ENCODE measurements around the gene ABR.
"Not testable (repeated sequence)": the region's sequence is repeated elsewhere in the genome, so short reads cannot be mapped to it uniquely, and the experiment has no call there.

ABR gene

DNA sequence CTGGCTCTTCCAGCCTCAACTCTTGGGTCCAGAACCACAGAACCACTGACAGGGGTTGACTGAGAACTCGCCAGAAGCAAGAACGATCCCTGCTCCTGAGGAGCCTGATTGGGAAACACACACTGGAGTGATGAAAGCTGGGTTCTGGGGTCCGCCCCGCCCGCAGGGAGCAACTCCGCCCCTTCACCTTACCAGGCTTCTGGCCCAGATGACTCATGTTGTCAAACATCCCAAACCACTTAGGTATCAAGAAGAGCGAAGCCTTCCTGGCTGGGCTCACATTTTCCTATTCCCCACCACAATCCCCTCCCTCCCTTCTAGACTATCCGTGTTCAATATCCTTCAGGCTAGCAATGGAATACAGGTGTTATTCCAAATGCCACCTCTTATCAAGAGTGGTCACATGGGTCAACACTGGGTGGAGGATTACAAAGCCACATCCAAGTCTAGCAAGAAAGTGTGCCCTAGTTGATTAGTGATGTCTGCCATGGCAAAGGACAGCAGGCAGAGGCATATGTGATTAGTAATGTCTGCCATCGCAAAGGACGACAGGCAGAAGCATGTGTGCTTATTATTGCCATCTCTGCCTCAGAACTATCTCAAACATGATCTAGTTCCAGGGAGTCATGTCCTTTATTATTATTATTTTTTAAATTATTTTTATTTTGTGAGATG is 112.4 kb downstream of the ABR start:
- no peak for DNase-seq

DNA sequence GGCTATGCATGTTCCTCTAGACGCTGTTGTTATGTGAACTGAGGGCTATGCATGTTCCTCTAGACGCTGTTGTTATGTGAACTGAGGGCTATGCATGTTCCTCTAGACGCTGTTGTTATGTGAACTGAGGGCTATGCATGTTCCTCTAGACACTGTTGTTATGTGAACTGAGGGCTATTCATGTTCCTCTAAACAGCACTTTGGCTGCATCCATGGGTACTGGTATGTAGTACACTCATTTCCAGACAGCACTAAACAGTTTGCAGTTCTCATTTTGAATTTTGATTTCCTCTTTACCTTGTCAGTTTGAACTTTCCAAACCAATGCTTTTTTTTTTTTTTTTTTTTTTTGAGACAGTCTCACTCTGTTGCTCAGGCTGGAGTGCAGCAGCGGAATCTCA is 114.4 kb downstream of the ABR start:
- DNase-seq: not testable (repeated sequence)

DNA sequence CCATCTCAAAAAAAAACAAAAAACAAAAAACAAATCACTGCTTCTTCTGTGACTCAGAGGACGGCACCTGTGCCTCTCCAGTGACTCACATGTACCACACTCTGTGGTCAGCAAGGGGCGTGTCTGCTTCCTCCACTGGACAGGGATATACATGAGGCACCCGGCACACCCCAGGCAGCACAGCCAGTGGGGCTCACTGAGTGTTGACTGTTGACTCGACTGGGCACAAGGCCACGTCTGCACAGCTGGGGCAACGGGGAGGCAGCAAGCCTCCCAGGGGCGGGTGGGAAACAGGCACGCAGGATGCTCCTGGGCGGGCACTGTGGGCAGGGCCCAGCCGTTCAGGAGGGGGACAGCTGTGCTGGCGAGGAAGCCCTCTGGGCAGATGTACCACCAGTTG is 118.8 kb downstream of the ABR start:
- no peak for DNase-seq

DNA sequence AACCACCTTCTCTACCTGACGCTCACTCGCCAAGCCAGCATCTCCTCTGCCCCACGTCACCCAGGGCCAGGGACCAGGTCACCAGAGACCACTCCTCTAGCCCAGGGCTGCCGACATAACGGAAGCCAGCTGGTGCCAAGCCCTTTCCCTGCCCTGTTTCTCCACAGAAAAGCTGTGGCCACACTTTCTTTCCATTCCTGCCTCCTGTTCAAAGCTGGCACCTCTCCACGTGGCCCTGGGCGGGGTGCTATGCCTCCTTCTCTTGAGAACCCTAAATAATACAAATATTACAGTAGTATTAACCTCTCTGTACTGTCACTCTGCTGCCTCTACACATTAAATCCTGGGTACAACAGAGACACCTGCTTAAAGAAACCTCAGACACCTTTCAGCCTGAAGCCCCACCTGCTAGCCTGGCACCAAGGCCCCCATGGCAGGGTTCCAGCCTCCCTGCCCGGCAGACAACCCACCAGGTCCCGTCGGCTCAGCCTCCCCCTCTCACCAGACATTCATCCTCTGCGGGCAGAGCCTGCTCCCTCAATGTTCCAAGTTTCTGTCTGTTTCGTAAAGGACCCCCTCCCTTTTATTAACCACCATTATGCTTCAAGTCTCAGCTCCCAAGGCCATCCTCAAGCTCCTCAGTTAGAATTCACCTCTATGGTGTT is 120.5 kb downstream of the ABR start:
- no peak for DNase-seq

DNA sequence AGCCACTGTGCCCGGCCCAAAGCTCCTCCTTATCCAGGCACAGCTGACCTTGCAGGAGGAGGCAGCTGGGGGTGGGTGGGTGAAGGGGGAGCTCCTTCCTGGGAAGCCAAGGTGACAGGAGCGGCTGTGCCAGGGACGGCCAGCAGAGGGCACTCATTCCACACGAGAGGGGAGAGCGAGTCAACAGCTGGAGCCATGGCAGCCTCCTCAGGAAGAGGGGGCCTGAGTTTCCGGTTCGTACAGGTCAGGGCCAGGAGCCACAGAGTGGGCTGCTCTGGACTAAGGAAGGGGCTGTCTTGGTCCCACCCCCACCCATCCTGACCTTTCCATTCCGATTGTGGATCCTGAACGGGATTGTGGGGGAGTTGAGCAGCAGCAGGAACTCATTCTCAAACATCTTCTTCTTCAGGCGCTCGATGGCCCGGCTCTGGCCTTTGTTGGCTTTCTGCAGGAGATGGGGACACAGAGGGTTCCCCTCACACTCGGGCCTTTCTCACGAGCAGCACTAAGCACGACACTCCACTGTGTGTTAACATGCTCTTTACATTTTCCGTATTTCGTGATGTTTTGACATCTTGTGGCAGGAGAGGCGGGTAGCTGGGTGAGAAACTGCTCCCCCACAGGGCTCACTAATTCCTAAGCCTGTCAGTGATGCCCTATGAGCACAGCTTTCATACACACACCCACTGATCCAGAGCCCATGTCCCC is 121.2 kb downstream of the ABR start:
- peak; percentile 9 to 38 for DNase-seq

DNA sequence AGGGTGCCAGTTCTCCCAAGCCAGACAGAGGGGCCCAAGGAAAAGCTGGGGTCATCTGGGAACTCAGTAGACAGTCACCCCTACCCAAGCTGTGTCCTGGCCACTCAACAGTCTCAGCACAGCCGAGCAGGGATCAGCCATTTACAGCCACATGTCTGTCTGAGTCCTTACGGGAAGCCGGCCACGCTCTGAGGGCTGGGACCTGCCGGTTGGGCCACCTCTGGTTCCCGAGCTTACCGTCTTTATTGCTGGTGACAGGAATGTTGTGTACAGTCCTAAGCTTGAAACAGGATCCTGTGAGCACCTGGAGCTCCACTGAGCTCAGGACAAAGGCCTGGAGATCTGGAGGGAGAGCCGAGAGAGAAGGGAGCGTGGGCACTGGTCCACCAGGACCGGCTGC is 123.0 kb downstream of the ABR start:
- DNase-seq: no peak

DNA sequence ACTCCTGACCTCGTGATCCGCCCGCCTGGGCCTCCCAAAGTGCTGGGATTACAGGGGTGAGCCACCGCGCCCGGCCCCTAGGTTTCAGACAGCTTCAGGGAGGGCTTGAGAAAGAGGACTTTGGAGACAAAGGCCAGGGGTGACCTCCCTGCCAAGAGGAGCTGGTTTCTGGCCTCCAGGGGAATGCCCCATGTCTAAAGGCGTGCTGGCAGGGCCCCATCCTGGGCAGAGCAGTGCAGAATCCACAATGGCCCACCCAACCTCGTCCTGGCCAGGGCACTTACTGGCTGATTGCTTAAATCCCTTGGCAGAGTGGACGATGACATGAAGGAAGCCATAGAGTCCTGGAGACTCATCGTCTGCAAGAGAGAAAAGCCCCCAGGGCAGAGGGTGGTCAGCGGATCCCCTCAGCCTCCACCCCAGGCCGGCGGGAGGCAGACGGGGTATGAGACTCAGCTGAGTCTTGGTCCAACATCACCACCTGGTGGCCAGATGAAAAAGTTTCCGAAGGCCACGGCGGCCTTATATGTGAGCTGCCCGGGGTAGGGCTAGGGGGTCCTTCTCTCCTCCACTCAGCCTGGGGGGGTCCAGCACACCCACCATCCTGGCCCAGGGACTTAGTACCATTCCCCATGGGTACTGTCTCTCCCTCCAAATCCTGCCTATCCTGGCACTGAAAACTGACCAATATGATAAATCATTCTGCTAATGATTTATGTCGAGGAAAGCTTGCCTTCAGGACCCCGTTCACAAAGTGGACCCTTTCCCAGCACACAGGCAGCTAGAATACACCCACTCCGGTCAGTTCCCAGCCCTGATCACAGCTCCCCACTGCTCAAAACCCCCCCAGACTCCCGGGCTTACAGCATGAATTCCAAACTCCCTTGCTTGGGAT is 123.8 kb downstream of the ABR start:
- DNase-seq: peak; percentile 15 to 31

DNA sequence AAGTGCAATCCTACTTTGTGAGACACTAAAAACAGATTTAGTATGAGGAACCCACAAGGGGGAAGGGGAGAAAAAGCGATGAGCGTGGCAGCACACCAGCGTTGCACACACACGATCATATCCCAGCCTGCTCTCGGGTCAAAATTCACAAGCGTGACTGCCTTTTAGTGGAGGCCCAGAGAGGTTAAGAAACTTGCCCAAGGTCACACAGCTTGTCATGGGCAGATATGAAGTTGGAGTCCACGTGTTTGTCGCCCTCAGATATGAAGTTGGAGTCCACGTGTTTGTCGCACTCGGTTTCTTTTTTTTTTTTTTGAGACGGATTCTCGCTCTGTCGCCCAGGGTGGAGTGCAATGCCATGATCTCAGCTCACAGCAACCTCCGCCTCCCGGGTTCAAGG is 124.5 kb downstream of the ABR start:
- no peak for DNase-seq

DNA sequence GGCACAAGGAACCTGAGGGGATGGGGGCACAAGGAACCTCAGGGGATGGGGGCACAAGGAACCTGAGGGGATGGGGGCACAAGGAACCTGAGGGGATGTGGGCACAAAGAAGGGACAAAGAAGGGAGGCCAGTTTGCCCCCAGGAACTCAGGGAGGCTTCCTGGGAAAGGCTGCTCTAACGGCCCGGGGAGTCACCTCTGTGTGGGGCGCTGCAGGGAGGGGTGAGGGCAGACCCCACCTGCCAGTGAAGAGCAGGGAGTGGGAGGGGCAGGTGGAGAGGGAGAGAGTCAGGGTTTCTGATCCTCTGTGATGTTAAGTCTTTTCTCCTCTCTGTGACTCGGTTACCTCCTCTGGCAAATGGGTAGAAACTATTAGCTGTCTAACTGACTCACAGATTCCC is 125.1 kb downstream of the ABR start:
- no peak for DNase-seq

DNA sequence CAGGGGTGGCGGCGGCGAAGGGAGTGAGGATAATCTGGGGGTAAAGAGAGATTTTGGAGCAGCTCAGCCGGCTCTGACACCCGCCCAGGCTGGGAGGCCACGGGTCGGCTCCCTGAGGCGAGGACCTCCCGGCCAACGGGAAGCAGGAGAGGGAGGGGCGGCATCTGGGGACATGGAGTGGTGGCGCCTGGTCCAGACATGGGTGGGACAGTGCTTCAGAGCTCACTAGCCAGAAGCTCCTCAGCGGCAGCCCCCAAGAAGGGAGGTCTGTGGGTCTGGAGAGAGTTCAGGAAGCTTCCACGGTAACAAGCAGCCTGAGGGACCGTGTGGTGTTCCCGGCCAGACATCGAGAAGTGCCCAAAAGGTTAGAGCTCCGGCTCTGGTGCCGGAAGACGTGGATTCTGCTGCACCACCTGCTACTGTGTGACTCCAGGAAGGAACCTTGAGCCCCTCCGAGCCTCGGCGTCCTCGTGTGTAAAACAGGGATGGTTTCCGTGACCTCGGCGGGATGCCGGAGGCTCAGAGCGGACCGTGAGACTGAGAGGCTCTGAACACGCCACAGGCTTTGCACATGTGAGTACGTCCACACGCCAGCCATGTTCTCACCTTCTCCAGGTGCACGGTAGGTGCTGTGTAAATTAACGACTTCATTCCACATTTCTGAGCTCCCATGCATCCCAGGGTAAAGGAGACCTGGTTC is 126.0 kb downstream of the ABR start:
- DNase-seq: no peak

DNA sequence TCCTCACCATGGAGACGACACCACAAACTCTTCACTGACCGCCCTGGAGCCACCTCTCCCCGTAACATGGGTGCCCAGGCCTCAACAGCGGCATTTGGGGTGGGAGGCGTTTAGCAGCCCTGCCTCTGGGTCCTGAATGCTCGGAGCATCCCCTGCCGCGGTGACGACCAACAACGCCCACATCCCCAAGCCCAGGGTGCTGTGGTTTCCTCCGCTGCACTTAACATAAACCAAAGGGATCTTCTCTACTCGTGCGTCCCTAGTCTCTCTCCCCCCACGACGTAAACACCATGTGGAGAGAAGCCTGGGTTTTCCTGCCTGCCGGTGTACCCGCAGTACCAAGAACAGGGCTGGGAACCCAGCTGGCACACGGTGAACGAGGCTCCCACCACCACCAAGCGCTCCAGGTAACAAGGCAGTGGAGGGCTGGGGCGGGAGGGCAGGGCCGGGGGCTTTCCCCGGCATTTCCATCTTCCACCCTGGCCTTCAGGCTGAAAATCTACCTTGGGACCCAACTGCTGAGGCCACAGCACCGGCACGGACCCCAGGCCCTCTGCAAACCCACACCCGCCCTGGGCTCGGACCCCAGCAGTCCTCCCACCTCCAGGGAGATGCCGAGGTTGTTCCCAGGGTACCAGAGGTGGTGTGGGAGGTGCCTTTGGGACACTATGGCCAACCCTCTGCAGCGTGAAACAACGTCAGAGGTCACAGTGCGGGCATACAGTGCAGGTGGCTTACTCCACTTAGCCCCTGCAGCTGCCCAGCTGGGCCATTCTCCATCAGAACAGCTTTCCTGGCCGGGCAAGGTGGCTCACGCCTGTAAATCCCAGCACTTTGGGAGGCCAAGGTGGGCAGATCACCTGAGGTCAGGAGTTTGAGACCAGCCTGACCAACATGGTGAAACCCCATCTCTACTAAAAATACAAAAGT is 128.5 kb downstream of the ABR start:
- no peak for DNase-seq

DNA sequence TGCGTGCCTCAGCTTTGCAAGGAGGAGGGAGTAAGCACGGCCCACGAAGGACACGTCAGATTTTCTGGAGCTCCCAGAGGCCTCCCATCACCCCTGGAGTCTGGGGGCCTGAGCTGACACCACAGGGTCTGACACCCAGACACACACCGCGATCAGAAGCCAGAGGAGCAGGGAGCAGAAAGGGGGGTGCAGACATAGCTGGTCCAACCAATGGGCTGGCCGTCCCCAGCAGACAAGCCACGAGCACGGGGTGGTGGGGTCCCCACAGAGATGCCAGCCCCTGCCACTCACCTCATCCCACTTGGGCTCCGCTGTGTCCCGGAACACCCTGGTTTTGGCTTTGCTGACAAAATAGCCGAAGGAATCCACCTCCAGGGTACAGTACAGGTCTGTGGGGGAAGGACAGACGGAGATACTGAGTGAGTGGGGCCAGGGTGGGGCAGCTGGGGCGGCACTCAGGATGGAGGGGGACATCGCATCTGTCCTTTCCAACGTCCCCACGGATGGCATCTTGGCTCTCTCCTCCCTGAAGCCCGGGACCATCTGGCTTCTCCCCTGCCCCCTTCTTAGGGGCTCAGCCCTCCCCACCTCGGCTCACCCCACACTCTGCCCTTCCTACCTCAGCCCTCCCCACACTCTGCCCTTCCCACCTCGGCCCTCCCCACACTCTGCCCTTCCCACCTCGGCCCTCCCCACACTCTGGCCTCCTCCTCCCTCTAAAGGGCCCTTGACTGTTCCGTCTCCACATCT is 129.4 kb downstream of the ABR start:
- no peak for DNase-seq

DNA sequence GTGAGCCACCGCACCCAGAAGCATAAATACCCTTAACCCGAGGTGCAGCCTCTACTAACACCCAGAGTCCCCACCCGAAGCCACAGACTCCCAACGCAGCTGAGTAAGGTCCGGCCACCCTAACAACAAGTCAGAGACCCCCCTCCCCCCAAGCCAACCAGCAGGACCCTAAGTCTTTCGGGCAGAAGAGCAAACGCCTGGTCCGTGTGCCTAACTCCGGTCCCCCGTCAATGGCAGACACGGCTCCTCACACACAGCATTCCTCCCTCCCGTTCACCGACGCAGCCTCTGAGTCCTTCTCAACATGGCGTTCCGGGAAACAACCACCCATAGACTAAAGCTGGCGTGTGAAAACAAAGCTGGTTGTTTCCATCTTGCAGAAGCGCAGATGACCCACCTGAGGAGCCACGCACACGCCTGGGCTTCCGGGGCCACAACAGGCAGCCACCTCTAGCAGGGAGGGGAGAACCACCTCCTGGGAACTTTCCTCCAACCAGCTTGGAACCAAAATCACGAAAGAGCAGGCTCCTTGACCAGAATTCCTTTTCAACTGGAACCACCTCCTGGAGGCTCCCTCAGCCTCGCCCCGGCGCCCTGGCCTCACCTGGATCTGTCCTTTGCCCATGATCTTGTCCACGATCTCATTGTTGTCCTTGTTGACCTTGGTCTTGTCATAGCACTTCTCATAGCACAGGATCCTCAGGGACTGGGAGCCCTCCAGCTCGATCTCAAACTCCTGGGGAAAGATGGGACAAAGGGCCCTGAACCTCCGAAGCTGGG is 130.1 kb downstream of the ABR start:
- no peak for DNase-seq

DNA sequence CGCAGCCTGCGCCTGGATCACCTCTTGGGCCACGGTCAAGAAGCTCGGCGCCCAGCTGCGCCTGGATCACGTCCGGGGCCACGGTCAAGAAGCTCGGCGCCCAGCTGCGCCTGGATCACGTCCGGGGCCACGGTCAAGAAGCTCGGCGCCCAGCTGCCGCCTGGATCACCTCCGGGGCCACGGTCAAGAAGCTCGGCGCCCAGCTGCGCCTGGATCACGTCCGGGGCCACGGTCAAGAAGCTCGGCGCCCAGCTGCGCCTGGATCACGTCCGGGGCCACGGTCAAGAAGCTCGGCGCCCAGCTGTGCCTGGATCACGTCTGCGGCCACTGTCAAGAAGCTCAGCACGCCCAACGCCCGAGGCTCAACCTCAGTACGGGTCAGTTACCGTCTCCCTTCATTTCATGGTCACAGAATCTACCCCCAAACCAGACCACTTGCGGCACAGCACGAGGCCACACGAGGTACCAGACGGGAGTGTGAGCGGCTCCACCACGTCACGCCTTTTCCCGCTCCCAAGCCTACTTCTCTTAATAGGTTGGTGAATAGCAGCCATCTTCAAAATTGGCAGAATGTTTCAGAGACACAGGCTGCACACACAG is 131.2 kb downstream of the ABR start:
- not testable (repeated sequence) for DNase-seq

DNA sequence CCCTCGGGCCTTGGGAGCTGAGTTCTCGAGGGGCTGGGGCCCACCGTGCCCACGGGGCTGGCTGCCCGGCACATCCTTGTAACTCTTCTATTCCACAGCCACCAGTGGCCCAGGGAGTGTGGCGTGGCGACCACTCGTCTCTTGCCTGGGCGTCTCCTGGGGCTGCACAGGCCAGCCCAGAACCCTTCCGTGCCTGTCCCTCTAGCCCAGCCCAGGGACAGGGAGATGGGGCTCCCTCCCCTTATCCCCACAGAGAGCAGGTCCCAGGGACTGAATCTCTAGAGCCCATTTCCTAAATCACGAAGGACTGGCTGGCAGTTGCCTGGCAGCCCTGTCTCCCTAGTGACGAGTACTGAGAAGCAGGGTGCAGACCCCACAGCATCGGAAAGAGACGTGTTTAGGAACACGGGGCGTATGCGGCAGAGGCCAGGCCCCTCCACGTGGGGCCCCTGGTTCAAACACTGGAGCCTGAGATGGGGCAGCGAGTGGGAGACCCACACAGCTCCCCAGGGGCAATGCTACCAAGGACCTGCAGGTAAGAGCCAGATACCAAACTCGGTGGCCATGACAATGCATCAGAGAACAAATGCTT is 131.8 kb downstream of the ABR start:
- DNase-seq: no peak

DNA sequence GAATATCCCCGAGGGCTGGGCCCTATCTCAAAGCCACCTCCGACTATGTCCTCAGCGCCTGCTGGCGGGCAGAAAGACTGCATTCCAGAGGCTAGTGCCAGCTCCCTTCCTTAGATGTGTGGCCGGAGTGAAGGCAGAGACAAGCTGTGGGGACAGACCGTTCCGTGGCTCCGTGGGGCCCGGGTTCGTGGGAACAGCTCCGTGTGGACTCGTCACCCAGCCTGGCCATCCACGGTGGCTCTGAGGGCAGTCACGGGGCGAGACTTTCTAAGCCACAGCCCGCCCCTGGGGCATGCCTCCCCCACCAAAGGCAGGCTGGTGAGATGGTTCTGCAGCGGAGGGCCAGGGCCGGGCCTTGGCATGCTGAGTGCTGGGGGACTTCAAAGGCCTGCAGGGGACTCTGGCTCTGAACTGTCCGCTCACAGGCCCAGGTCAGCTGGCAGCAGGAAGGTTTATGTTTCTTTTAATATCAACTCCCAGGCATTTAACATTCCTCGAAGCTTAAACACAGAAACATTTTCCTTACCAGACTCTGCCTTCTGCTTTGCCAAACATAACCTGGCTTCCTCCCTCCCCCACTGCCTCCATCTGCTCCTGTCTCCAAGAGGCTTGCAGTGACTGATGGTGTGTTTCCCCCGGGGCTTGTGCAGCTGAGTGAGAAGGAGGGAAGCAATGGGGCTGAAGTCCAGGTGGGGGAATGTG is 132.5 kb downstream of the ABR start:
- no peak for DNase-seq

DNA sequence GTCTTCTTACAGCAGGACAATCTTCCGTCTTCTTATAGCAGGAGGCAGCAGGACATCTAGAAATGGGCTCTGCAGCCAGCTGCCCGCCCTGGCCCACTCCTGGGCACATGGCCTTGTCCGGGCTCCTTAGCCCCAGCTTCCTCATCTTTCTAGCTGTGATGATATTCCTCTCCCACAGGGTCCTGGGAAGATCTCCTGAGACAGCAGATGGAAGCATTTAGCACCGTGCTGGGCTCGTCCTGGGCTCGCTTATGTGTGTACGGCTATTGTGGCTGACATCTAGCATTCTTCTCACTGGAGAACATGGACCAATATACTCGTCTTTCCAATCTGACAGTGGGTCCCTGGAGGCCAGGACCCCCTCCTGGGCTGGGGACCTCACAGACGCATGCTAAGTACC is 134.3 kb downstream of the ABR start:
- DNase-seq: no peak

DNA sequence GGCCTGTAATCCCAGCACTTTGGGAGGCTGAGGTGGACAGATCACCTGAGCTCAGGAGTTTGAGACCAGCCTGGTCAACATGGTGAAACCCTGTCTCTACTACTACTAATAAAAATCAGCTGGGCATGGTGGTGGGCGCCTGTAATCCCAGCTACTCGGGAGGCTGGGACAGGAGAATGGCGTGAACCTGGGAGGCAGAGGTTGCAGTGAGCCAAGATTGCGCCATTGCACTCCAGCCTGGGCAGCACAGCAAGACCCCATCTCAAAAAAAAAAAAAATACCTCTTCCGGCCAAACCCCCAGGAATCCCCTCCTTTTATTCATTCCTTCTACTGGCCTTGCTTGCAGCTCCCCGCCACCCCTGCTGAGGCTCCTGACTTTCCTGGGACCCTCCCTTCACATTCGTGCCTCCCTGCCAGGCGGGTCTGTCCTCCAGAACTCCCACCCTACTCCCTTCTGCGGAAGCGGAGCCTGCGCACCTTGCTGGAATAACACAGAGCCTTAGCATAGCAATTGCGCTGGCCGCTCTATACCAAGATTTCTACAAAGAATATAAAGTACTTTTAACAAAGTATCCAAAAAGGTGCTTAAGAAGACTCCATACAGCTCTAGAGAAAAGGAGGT is 135.3 kb downstream of the ABR start:
- DNase-seq: not testable (repeated sequence)
